Neural progenitor cell (in vitro differentiated cells): ENCODE data around the gene ZNF578.

Source experiments
- CTCF ChIP-seq: fragments of 200-600 bp; sonication (generic); IDR thresholded peaks from 2 replicates; pipeline ENCODE4 v1.5.1; 2017; ENCODE audit warnings: antibody characterized with exemption, mild to moderate bottlenecking
- EZH2 ChIP-seq: fragments of 200-600 bp; sonication (generic); IDR thresholded peaks from 2 replicates; pipeline ENCODE4 v1.6.1; 2017; ENCODE audit warnings: antibody characterized with exemption, mild to moderate bottlenecking, moderate library complexity
- EZH2phosphoT487 ChIP-seq: fragments of 200-600 bp; sonication (generic); IDR thresholded peaks from 2 replicates; pipeline ENCODE4 v1.6.1; 2017; ENCODE audit warnings: antibody characterized with exemption

- TF ChIP-seq CTCF = no peak
- no peak for TF ChIP-seq EZH2phosphoT487
- TF ChIP-seq EZH2 = no peak
Measured at GRCh38 chr19:52473655-52474350, 20.4 kb downstream of the ZNF578 start.
